ENCODE data around the gene OR10X1.

Gene OR10X1, protein sequence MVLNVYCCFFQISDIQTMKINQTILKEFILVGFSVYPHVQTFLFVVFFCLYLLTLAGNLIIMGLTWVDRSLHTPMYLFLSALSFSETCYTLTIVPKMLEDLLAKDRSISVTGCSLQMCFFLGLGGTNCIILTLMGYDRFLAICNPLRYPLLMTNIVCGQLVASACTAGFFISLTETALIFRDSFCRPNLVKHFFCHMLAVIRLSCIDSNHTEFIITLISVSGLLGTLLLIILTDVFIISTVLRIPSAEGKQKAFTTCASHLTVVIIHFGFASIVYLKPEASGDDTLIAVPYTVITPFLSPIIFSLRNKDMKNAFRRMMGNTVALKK

DNA sequence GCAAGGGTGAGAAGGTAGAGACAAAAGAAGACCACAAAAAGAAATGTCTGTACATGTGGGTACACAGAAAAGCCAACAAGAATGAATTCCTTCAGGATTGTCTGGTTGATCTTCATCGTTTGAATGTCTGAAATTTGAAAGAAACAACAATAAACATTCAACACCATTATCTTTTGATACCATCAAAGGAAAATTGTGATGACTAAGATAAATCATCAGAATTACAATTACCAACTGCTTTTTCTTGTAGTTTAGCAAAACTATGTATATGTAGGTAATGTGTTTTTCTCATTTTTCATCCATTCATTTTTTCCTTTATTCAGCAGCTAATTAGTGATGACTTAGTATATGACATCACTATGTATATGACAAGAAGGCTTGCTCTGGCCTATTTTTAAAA lies at the start of gene OR10X1:
TSS of gene OR10X1 (minus strand) at position 167 of the 400 bp plus-strand sequence. CDS start at position 167, 0 bp downstream.
- TF ChIP-seq, protein P1, sequence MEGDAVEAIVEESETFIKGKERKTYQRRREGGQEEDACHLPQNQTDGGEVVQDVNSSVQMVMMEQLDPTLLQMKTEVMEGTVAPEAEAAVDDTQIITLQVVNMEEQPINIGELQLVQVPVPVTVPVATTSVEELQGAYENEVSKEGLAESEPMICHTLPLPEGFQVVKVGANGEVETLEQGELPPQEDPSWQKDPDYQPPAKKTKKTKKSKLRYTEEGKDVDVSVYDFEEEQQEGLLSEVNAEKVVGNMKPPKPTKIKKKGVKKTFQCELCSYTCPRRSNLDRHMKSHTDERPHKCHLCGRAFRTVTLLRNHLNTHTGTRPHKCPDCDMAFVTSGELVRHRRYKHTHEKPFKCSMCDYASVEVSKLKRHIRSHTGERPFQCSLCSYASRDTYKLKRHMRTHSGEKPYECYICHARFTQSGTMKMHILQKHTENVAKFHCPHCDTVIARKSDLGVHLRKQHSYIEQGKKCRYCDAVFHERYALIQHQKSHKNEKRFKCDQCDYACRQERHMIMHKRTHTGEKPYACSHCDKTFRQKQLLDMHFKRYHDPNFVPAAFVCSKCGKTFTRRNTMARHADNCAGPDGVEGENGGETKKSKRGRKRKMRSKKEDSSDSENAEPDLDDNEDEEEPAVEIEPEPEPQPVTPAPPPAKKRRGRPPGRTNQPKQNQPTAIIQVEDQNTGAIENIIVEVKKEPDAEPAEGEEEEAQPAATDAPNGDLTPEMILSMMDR (IDR thresholded peaks at IDR 0.05; ENCODE audit: borderline replicate concordance, insufficient read depth, low read depth, low read length) = no peak
- H3K4me3 ChIP-seq (ENCODE audit: low read depth, low read length) = no peak within 1 kb of the TSS

DNA sequence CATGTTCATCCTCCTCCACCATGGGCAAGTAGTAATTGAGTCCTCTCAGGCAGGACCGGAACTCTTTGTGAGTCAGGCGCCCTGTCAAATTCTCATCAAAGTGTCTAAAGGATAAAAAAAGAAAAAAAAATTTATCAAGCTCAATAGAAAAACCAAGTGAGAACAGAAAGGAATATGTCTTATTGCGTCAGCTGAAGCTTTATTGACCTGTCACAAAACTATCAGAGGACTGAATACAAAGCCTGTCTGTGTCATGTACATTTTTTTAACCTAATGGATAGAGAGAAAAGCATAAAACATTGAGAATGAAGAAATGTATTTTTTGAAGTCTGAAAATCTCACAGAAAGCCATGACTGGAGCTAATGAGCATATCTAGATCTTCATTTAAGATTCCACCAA lies 34.1 kb upstream of the OR10X1 start:
- TF ChIP-seq, protein P1 (IDR thresholded peaks at IDR 0.05; ENCODE audit: borderline replicate concordance, insufficient read depth, low read depth, low read length) = no peak
- H3K4me3 ChIP-seq (ENCODE audit: low read depth, low read length) = no peak overlapping the region

DNA sequence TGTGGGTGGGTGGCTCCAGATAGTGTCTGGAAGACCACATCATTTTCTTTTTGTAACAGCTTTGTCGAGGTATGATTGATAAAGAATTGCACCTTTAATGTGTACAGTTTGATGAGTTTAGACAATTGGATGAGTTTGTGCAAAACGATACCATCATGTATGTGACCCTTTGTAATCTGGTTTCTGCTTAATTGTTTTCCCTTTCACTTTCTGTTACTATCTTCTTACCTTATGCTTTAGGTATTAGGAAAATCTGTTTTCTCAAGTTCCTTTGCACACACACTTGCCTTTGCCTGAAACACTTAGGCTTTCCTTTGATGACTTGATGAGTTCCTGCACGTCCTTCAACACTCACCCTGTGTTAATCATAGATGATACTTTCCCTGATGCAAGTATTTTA lies 32.2 kb upstream of the OR10X1 start:
- TF ChIP-seq, protein P1 (IDR thresholded peaks at IDR 0.05; ENCODE audit: borderline replicate concordance, insufficient read depth, low read depth, low read length) = no peak
- no peak overlapping the region for H3K4me3 ChIP-seq (ENCODE audit: low read depth, low read length)

DNA sequence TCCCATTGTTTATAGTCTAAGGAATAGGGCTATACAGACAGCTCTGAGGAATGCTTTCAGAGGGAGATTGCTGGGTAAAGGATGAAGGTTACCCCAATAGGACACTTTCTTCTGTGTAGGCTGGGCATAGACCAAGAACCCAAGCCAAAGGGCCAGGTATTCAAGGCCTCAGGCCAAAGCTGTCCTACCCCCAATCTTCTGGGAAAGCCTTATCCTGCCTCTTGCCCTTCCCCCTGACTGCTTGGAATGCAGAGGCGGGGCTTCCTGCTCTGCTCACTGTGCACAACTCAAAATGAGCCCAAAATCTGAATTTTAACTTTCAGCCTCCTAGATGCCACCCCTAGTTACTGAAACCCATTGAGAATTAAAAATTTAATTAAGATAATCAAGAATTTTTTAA lies 27.6 kb upstream of the OR10X1 start:
- TF ChIP-seq, protein P1 (IDR thresholded peaks at IDR 0.05; ENCODE audit: borderline replicate concordance, insufficient read depth, low read depth, low read length) = no peak
- no peak overlapping the region for H3K4me3 ChIP-seq (ENCODE audit: low read depth, low read length)

DNA sequence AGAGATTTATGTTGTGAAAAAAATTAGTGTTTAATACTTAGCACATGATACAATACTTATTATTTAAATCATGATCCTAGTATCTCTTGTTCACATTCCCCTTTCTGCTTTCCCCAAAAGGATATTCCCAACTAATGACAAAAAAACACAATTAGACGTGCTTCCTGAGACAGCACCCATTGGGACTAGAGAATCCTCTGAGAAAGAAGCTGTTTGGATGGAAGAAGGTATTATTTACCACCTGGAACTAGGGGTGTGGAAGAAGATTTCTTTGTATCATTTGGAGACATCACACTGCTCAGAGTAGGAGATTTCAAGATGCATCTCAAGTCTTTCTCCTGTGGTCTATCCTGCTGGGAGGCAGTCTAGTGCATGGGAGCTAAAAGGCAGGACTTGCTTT lies 25.3 kb upstream of the OR10X1 start, which contains the start of gene OR10Z1:
TSS of gene OR10Z1 (plus strand) at position 301 of the 400 bp plus-strand sequence. CDS start 1,171 bp downstream, outside the sequence.
- TF ChIP-seq, protein P1 (IDR thresholded peaks at IDR 0.05; ENCODE audit: borderline replicate concordance, insufficient read depth, low read depth, low read length) = no peak
- no peak within 1 kb of the TSS for H3K4me3 ChIP-seq (ENCODE audit: low read depth, low read length)

DNA sequence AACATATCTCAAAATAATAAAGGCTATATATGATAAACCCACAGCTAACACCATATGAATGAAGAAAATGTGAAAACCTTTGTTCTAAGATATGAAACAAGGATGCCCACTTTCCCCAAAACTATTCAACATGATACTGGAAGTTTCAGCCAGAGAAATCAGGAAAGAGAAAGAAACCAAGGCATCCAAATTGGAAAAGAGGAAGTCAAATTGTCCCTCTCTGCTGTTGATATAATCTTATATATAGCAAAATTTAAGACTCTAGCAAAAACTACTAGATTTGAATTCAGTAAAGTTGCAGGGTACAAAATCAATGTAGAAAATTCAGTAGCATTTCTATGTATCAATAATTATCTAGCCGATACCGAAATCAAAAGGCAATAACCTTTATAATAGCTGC lies 21.0 kb upstream of the OR10X1 start:
- H3K4me3 ChIP-seq (ENCODE audit: low read depth, low read length) = no peak overlapping the region
- TF ChIP-seq, protein P1 (IDR thresholded peaks at IDR 0.05; ENCODE audit: borderline replicate concordance, insufficient read depth, low read depth, low read length) = no peak

DNA sequence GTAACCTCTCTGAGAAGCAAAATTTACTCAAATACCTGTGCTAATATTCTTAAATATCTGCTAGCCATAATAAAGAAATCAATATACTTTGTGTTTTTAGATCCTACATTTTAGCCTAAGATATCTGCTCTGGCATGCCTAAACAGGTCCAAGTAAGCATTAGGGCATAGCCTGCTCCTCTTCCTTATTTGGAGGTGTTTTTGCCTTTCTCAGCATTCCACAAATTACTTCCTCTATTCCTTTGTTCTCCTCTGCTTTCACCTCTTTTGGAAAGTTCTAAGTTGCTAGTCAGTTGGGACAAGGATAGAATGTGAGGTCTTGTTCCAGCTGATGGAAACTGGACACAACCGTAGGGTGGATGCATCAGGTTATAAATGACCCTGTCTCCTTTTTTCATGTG lies 7.2 kb upstream of the OR10X1 start:
- TF ChIP-seq, protein P1 (IDR thresholded peaks at IDR 0.05; ENCODE audit: borderline replicate concordance, insufficient read depth, low read depth, low read length) = no peak
- H3K4me3 ChIP-seq (ENCODE audit: low read depth, low read length) = no peak overlapping the region

All from GM12875 (cell line).